Calu3 (cell line): Measurements from ENCODE around the gene DRC3. TPM values are rescaled to one million over a fixed set of nuclear protein-coding genes. Genes with fewer than 3 reads are reported as not detected.

Source experiments
- BruUV-seq: library from RNA; stranded (reverse); fragments of 400-500 nt; replicated peaks from 2 replicates; lab custom pipeline; 2021; lab: Mats Ljungman, UMichigan
- CTCF ChIA-PET: fragments of 300-600 bp; sonication (Branson Sonifier 250); formaldehyde crosslinking; loops from one replicate; lab custom pipeline; 2022; ENCODE audit warnings: antibody characterized with exemption; lab: Charles Lee
- DNase-seq: peaks from one replicate; pipeline ENCODE4 v3.0.0; 2022
- H3K27ac Mint-ChIP-seq: one replicate; pipeline ENCODE4 v1.8.0; 2022; ENCODE audit warnings: mixed read lengths; ENCODE audit not compliant: unreplicated experiment
- H3K27me3 Mint-ChIP-seq: one replicate; pipeline ENCODE4 v1.8.0; 2022; ENCODE audit warnings: mixed read lengths; ENCODE audit not compliant: unreplicated experiment
- H3K36me3 Mint-ChIP-seq: one replicate; pipeline ENCODE4 v1.8.0; 2022; ENCODE audit warnings: mild to moderate bottlenecking, moderate library complexity, mixed read lengths; ENCODE audit not compliant: insufficient read depth, unreplicated experiment
- H3K4me1 Mint-ChIP-seq: one replicate; pipeline ENCODE4 v1.8.0; 2022; ENCODE audit warnings: mild to moderate bottlenecking, low read depth, mixed read lengths; ENCODE audit not compliant: unreplicated experiment
- H3K4me3 Mint-ChIP-seq: one replicate; pipeline ENCODE4 v1.8.0; 2022; ENCODE audit warnings: mild to moderate bottlenecking, low read depth, moderate library complexity, mixed read lengths; ENCODE audit not compliant: unreplicated experiment
- H3K9me3 Mint-ChIP-seq: one replicate; pipeline ENCODE4 v1.8.0; 2022; ENCODE audit warnings: low read depth, mixed read lengths; ENCODE audit not compliant: unreplicated experiment
- intact Hi-C: fragments of 100-400 bp; cut with micrococcal nuclease; formaldehyde crosslinking; loops from one replicate; pipeline ENCODE4 v1.10.0; 2022; ENCODE audit not compliant: unreplicated experiment
- total RNA-seq: library from RNA; stranded (reverse); gene quantifications from 2 replicates; pipeline ENCODE4 v1.2.3, GENCODE V29; 2022
- TF ChIP-seq, protein P1 (sequence below): fragments of 200-600 bp; IDR thresholded peaks from one replicate; pipeline ENCODE4 v1.8.0; 2022; ENCODE audit warnings: antibody characterized with exemption; ENCODE audit not compliant: unreplicated experiment

DRC3 gene
- total RNA-seq, 1 experiment from 2014 or later = 2.8 TPM

DNA sequence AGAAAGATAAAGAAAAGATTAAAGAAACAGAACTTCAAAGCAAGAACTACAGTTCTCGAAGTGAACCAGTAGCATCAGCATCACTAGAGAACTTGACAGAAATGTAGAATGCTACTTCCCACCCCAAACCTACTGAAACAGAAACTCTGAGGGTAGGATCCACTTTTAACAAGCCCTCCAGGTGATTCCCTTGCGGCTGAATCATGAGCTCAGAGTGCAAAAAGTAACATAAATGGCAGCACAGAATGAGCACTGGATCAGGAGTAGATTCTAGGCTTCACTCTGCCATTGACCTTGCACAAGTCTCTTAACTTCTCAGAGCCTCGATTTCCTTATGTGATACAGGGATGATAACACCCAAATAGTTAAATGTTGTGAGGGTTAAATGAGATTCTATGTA is 6.3 kb upstream of the DRC3 start:
- TF ChIP-seq, protein P1, sequence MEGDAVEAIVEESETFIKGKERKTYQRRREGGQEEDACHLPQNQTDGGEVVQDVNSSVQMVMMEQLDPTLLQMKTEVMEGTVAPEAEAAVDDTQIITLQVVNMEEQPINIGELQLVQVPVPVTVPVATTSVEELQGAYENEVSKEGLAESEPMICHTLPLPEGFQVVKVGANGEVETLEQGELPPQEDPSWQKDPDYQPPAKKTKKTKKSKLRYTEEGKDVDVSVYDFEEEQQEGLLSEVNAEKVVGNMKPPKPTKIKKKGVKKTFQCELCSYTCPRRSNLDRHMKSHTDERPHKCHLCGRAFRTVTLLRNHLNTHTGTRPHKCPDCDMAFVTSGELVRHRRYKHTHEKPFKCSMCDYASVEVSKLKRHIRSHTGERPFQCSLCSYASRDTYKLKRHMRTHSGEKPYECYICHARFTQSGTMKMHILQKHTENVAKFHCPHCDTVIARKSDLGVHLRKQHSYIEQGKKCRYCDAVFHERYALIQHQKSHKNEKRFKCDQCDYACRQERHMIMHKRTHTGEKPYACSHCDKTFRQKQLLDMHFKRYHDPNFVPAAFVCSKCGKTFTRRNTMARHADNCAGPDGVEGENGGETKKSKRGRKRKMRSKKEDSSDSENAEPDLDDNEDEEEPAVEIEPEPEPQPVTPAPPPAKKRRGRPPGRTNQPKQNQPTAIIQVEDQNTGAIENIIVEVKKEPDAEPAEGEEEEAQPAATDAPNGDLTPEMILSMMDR = no peak
- CTCF ChIA-PET = no interaction called here
- no peak overlapping the region for H3K27ac Mint-ChIP-seq
- no peaks in the 10 kb centered on the region for H3K27me3 Mint-ChIP-seq
- intact Hi-C loops = no loop called here
- peaks cover 2% of the 10 kb centered on the region for H3K36me3 Mint-ChIP-seq
- H3K4me1 Mint-ChIP-seq = peaks cover 16% of the 10 kb centered on the region
- H3K9me3 Mint-ChIP-seq = no peaks in the 10 kb centered on the region
- BruUV-seq = no TSS peak
- DNase-seq = no peak
- no peak overlapping the region for H3K4me3 Mint-ChIP-seq

DNA sequence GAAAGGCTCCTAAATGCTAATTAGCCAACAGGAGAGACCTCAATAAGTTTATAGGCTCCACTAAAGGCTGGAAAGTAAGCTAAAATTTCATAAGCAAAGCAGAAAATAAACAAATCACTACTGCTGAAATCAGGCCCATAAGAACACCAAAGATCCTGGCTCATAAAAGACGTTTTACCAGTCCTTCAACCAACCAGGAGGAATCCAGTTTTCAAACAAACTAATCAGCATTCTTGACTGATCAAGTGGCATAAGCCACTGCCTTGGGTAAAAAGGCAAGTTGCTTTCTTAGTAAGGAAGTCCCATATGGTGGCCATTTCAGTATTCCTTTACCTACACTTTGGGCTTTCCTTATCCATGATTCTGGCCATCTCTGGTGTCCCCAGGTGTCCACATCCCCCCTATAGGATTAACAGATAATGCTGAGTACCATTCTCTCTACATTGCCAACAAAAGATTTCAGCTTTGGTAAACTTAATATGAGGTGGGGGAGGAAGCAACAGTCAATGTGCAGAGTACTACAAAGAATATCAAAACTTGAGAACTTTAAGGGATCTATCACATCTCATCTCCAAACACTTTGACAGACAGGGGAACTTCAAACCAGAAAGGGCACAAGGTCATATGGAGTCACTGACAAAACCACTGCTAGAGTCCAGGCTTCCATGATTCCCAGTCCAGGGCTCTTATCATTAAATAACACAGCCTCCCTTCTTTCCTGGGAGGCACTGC is 1.8 kb upstream of the DRC3 start:
- DNase-seq = no peak
- Mint-ChIP-seq H3K36me3 (peaks cover 20% of the 10 kb centered on the region), H3K4me3 (peak overlapping the region; percentile 86), H3K4me1 (peaks cover 16% of the 10 kb centered on the region), H3K9me3 (no peaks in the 10 kb centered on the region), H3K27me3 (peaks cover 6% of the 10 kb centered on the region), H3K27ac (no peak overlapping the region)
- TF ChIP-seq, protein P1 = no peak
- BruUV-seq = TSS peak; percentile 49
- CTCF ChIA-PET = interaction anchor here (0.9 kb wide), 1 partner anchor 11 kb away, joined by 3 read pairs; no protein-coding TSS in a partner anchor
- intact Hi-C loops = no loop called here

DNA sequence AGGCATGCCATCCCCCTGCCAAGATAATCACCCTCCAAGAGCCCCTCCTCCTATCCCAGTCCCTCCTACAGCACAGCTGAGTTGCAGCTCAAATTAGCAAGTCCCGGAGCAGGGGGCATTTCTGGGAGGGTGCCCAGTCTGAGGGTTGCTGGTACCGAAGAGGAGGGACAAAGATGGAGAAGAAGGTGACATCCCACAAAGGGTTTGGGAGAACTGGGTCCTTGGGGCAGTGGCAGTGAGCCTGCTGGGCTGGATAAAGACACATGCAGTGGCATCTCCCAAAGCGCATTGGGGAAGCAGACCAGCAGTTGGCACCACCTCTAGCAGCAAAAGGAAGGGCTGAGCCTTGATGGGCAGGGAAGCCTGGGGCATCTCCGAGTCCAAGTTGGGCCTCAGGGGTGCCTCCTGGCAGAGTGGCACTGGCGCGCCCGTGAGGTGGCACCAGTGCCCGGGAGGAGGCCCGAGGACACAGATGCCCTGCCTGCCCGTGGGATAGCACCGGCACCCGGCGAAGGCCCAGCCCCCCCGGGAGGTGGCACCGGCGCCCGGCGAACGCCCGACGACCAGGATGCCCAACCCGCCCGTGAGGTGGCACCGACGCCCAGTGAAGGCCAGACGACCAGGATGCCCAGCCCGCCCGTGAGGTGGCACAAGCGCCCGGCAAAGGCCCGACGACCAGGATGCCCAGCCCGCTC is 1.1 kb upstream of the DRC3 start:
- intact Hi-C loops = no loop called here
- no peaks in the 10 kb centered on the region for H3K9me3 Mint-ChIP-seq
- TF ChIP-seq, protein P1 = no peak
- CTCF ChIA-PET = interaction anchor here (0.7 to 1.2 kb wide), 5 partner anchors 12 to 135 kb away, joined by 3 to 7 read pairs (median 3); no protein-coding TSS in a partner anchor
- H3K4me1 Mint-ChIP-seq = peaks cover 16% of the 10 kb centered on the region
- H3K27ac Mint-ChIP-seq = peak overlapping the region; percentile 93
- peaks cover 10% of the 10 kb centered on the region for H3K27me3 Mint-ChIP-seq
- peak overlapping the region; percentile 86 for H3K4me3 Mint-ChIP-seq
- peaks cover 23% of the 10 kb centered on the region for H3K36me3 Mint-ChIP-seq
- BruUV-seq = no TSS peak
- DNase-seq = peak; percentile 30

DNA sequence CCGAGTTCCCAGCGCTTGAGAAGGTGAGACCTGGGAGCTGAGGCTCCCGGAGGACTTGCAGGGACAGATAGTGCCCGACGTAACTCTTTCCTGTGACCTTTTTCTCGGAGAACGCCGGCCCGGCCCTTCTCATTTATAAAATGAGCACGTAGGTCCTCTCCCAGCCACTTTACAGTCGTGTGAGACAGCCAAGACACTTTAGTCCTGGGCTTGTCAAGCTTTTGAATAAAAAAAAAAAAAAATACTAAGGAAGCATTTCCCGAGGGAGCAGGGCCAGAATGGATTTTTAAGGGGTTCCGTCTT is 241 bp downstream of the DRC3 start:
- DNase-seq = no peak
- peaks cover 16% of the 10 kb centered on the region for H3K4me1 Mint-ChIP-seq
- TF ChIP-seq, protein P1 = no peak
- CTCF ChIA-PET = interaction anchor here (0.9 to 1.2 kb wide), 3 partner anchors 14 to 82 kb away, joined by 4 to 7 read pairs (median 5); no protein-coding TSS in a partner anchor
- intact Hi-C loops = no loop called here
- peaks cover 10% of the 10 kb centered on the region for H3K27me3 Mint-ChIP-seq
- H3K36me3 Mint-ChIP-seq = peaks cover 23% of the 10 kb centered on the region
- BruUV-seq = no TSS peak
- peak overlapping the region; percentile 86 for H3K4me3 Mint-ChIP-seq
- peak overlapping the region; percentile 93 for H3K27ac Mint-ChIP-seq
- H3K9me3 Mint-ChIP-seq = no peaks in the 10 kb centered on the region
